OCI-LY1 (cell line): ENCODE data around the gene HGFAC.

ENCODE experiments used
- H2AFZ ChIP-seq: fragments of 200-600 bp; sonication (generic), shearing (Covaris generic); 2 replicates; pipeline ENCODE4 v1.6.0; 2014; ENCODE audit warnings: antibody characterized with exemption, mild to moderate bottlenecking, low read length
- H3F3A ChIP-seq: fragments of 200-600 bp; sonication (generic), shearing (Covaris generic); 2 replicates; pipeline ENCODE4 v1.6.0; 2014; ENCODE audit warnings: mild to moderate bottlenecking, antibody characterized with exemption, low read length, moderate library complexity; ENCODE audit not compliant: insufficient read depth
- H3K27ac ChIP-seq: fragments of 200-600 bp; sonication (generic); 2 replicates; pipeline ENCODE4 v1.5.1; 2014; ENCODE audit warnings: low read length, mixed run types, mild to moderate bottlenecking, low read depth; ENCODE audit not compliant: poor library complexity, severe bottlenecking
- H3K27me3 ChIP-seq: fragments of 200-600 bp; sonication (generic); 2 replicates; pipeline ENCODE4 v1.6.0; 2014; ENCODE audit warnings: antibody characterized with exemption, mild to moderate bottlenecking, low read length, moderate library complexity; ENCODE audit not compliant: insufficient read depth
- H3K36me3 ChIP-seq: fragments of 200-600 bp; sonication (generic); 2 replicates; pipeline ENCODE4 v1.6.1; 2014; ENCODE audit warnings: mild to moderate bottlenecking, antibody characterized with exemption, low read length, moderate library complexity, mixed read lengths; ENCODE audit not compliant: insufficient read depth
- H3K4me1 ChIP-seq: fragments of 200-600 bp; sonication (generic); 2 replicates; pipeline ENCODE4 v1.5.1; 2014; ENCODE audit warnings: mild to moderate bottlenecking, low read length, moderate library complexity; ENCODE audit not compliant: insufficient read depth, severe bottlenecking
- H3K4me2 ChIP-seq: fragments of 200-600 bp; sonication (generic), shearing (Covaris generic); 2 replicates; pipeline ENCODE4 v1.6.1; 2014; ENCODE audit warnings: low read length
- H3K4me3 ChIP-seq: fragments of 200-600 bp; sonication (generic); 2 replicates; pipeline ENCODE4 v1.5.1; 2014; ENCODE audit warnings: low read length, low read depth, mild to moderate bottlenecking, mixed read lengths; ENCODE audit not compliant: poor library complexity, severe bottlenecking
- H3K79me2 ChIP-seq: fragments of 200-600 bp; shearing (Covaris generic); 2 replicates; pipeline ENCODE4 v1.6.1; 2016; ENCODE audit warnings: mixed run types, low read length, mixed read lengths; ENCODE audit not compliant: insufficient read depth
- H3K9ac ChIP-seq: fragments of 200-600 bp; sonication (generic), shearing (Covaris generic); 2 replicates; pipeline ENCODE4 v1.6.1; 2014; ENCODE audit warnings: mild to moderate bottlenecking, low read length, mixed read lengths
- H3K9me2 ChIP-seq: fragments of 200-600 bp; sonication (generic), shearing (Covaris generic); 2 replicates; pipeline ENCODE4 v1.6.1; 2014; ENCODE audit warnings: low read depth, mild to moderate bottlenecking, low read length, mixed read lengths
- H3K9me3 ChIP-seq: fragments of 200-600 bp; shearing (Covaris generic); 2 replicates; pipeline ENCODE4 v1.6.1; 2014; ENCODE audit warnings: low read length, mixed read lengths
- H4K20me1 ChIP-seq: fragments of 200-600 bp; sonication (generic), shearing (Covaris generic); 2 replicates; pipeline ENCODE4 v1.6.0; 2016; ENCODE audit warnings: mild to moderate bottlenecking, low read length; ENCODE audit not compliant: insufficient read depth
- CTCF ChIP-seq: fragments of 200-600 bp; sonication (generic), shearing (Covaris generic); IDR thresholded peaks from 2 replicates; pipeline ENCODE4 v1.5.1; 2017; ENCODE audit warnings: mild to moderate bottlenecking, antibody characterized with exemption, low read length, moderate library complexity, mixed read lengths
- EZH2 ChIP-seq: fragments of 200-600 bp; sonication (generic), shearing (Covaris generic); IDR thresholded peaks from 2 replicates; pipeline ENCODE4 v1.8.0; 2017; ENCODE audit warnings: borderline replicate concordance, mixed run types, mild to moderate bottlenecking, antibody characterized with exemption, low read length, moderate library complexity, mixed read lengths

Gene HGFAC

GRCh38 chr4:3411676-3412075 lies 30.1 kb upstream of the HGFAC start:
- Histone ChIP-seq H3K27ac (no peak overlapping the region), H3K9ac (no peak overlapping the region)
- TF ChIP-seq EZH2 (no peak), CTCF (no peak)

GRCh38 chr4:3412257-3413020 lies 29.3 kb upstream of the HGFAC start:
- no peaks in the 10 kb centered on the region for H3K4me1 ChIP-seq
- H3K4me3 ChIP-seq: no peak overlapping the region
- no peaks in the 10 kb centered on the region for H3K79me2 ChIP-seq
- no peaks in the 10 kb centered on the region for H3K9me3 ChIP-seq
- no peaks in the 10 kb centered on the region for H4K20me1 ChIP-seq
- no peaks in the 10 kb centered on the region for H3K36me3 ChIP-seq
- H3K27ac ChIP-seq: no peak overlapping the region
- no peaks in the 10 kb centered on the region for H3K27me3 ChIP-seq
- no peaks in the 10 kb centered on the region for H3K9me2 ChIP-seq
- H3K4me2 ChIP-seq: no peak overlapping the region
- no peak overlapping the region for H3K9ac ChIP-seq
- no peaks in the 10 kb centered on the region for H3F3A ChIP-seq
- H2AFZ ChIP-seq: no peak overlapping the region
- TF ChIP-seq EZH2 (no peak), CTCF (no peak)

More at GRCh38 chr4:3411676-3412075, 30.1 kb upstream of the HGFAC start:
- Histone ChIP-seq H3K36me3 (no peaks in the 10 kb centered on the region), H3K4me2 (no peak overlapping the region), H3K4me1 (no peaks in the 10 kb centered on the region), H3K27me3 (no peaks in the 10 kb centered on the region), H3K79me2 (no peaks in the 10 kb centered on the region), H4K20me1 (no peaks in the 10 kb centered on the region), H3K9me2 (no peaks in the 10 kb centered on the region), H3K4me3 (no peak overlapping the region), H3K9me3 (no peaks in the 10 kb centered on the region), H2AFZ (no peak overlapping the region), H3F3A (no peaks in the 10 kb centered on the region)

DNA sequence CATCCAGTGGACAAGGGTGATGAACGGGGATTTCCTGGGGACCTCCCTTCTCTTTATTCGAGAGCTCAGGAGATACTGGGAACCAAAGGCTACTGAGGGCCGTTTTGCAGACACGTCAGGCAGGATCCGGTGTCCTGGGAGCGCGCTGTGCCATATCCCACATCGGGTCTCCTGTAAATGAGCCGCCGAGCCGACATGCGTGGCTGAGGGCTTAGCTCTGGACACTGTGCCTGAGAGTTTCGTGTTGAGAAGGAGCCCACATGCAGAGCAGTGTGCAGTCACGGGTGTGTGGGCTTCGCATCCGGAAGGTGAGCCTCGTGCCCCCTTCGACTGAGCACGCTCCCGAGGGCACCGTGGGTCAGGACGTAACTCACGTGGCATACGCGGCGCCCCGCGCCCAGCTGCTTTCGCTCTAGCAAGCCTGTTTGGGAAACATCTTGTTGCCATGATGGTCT lies 28.5 kb upstream of the HGFAC start:
- H3K4me3 ChIP-seq: no peak overlapping the region
- H3K9ac ChIP-seq: no peak overlapping the region
- TF ChIP-seq EZH2 (no peak), CTCF (no peak)
- no peaks in the 10 kb centered on the region for H3K4me1 ChIP-seq
- no peaks in the 10 kb centered on the region for H3K36me3 ChIP-seq
- no peaks in the 10 kb centered on the region for H4K20me1 ChIP-seq
- no peaks in the 10 kb centered on the region for H3K79me2 ChIP-seq
- H3K9me3 ChIP-seq: no peaks in the 10 kb centered on the region
- H3K9me2 ChIP-seq: no peaks in the 10 kb centered on the region
- no peak overlapping the region for H3K27ac ChIP-seq
- no peak overlapping the region for H3K4me2 ChIP-seq
- no peaks in the 10 kb centered on the region for H3K27me3 ChIP-seq
- no peak overlapping the region for H2AFZ ChIP-seq
- H3F3A ChIP-seq: no peaks in the 10 kb centered on the region
